ENCODE measurements around the gene ZHX3.

DNA sequence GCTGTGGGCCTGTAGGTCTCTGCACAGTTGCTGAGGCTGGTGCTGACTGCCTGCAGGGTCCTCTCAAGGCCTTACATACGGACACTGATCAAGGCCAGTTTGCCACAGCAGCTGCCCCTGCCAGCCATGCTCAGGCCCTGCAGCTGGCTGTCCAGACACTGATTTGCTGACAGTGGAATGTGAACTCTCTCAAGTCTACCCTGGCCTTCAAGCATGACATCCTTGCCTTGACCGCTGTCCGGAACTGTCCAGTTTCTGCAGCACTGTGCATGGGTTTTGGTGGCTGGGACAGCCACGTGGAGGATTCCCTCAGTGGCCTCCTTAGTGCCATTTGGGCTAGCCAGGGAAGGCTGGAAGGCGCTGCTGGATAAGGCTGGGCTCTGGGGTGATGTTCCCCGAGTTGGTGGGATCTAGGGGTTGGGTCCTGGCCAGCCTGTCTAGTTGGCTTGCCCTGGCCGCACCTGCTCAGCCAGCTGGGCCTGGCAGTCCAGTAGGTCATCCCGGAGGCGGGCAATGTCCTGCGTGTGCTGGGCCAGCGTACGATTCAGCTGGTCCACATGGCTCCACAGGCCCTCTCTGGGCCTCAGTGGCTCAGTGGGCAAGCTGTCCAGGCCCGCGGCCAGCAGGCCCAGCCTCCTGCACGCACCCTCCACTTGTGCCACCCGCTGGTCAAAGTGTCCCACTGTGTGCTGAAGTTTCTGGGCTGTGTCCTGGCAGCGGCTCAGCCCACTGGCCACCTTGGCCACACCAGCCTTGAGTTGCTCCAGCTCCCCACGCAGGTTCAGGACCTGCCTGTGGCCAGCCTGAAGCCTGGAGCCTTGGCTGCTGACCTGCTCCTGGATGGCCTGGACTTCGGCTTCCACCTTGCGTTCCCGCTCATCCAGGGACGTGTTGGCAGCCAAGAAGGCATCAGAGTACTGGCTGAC is 43.6 kb upstream of the ZHX3 start:
- TF ChIP-seq SMC3 (IDR thresholded peaks at IDR 0.05; ENCODE audit: borderline replicate concordance, low read length) (no peak), ZZZ3 (IDR thresholded peaks at IDR 0.05; ENCODE audit: control insufficient read depth, insufficient read length, low read depth) (no peak), JUND (IDR thresholded peaks at IDR 0.05; ENCODE audit: low read depth, low read length) (no peak), STAT3 (IDR thresholded peaks at IDR 0.05; ENCODE audit: low read depth, low read length) (no peak), PAX5 (IDR thresholded peaks at IDR 0.05; ENCODE audit: borderline replicate concordance, low read depth, low read length) (no peak), IKZF2 (IDR thresholded peaks at IDR 0.05) (no peak), FOXK2 (IDR thresholded peaks at IDR 0.05) (no peak), EZH2 (IDR thresholded peaks at IDR 0.05; ENCODE audit: borderline replicate concordance, control insufficient read depth, low read depth, low read length) (no peak)
- TF ChIP-seq, protein P1, sequence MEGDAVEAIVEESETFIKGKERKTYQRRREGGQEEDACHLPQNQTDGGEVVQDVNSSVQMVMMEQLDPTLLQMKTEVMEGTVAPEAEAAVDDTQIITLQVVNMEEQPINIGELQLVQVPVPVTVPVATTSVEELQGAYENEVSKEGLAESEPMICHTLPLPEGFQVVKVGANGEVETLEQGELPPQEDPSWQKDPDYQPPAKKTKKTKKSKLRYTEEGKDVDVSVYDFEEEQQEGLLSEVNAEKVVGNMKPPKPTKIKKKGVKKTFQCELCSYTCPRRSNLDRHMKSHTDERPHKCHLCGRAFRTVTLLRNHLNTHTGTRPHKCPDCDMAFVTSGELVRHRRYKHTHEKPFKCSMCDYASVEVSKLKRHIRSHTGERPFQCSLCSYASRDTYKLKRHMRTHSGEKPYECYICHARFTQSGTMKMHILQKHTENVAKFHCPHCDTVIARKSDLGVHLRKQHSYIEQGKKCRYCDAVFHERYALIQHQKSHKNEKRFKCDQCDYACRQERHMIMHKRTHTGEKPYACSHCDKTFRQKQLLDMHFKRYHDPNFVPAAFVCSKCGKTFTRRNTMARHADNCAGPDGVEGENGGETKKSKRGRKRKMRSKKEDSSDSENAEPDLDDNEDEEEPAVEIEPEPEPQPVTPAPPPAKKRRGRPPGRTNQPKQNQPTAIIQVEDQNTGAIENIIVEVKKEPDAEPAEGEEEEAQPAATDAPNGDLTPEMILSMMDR (IDR thresholded peaks at IDR 0.05 in 2 of 3, conservative IDR thresholded peaks at IDR 0.05 in 1 of 3; ENCODE audit: control insufficient read depth in 2 of 3, extremely low read depth in 1 of 3, insufficient read depth in 1 of 3, low read depth in 3 of 3, low read length in 3 of 3): no peak
